ENCODE data around the gene NOCT.
"Not testable (repeated sequence)": the region's sequence is repeated elsewhere in the genome, so short reads cannot be mapped to it uniquely, and the experiment has no call there.

NOCT gene, protein sequence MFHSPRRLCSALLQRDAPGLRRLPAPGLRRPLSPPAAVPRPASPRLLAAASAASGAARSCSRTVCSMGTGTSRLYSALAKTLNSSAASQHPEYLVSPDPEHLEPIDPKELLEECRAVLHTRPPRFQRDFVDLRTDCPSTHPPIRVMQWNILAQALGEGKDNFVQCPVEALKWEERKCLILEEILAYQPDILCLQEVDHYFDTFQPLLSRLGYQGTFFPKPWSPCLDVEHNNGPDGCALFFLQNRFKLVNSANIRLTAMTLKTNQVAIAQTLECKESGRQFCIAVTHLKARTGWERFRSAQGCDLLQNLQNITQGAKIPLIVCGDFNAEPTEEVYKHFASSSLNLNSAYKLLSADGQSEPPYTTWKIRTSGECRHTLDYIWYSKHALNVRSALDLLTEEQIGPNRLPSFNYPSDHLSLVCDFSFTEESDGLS
- total RNA-seq, result 1.4 to 3.4 reads per million in 2 donors

DNA sequence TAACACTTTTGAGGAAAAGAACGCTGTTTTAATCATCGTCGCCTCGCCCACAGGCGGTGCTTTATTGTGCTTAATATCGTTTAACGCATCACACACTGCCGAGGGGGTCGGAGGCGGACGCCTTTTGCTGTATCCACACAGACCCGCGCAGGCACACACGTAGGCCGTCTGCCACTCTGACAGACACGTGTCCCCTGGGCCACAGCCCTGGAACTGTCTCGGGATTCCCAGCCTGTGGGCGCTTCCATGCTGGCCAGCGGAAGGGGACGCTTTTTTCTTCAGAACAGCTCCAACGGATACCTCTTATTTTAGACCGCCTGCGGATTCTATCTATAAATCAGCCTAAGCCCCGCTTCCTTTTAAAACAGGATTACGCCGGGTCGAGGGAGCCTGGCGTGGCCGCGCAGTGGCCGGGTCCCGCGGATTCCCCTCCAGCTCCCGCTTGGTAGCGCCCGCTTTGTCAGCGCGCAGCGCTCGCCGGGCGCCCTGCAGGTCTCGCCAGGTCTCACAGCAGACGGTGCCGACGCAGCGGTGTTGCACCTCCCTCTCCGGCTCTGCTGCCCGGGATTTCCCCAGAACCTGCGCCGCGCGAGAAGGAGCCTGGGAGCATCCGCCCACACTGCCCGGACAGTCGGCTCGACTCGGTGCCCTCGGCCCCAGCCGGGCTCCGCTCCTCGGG, at the start of gene NOCT:
TSS of gene NOCT (plus strand) at position 513 of the 679 bp plus-strand sequence. CDS start 201 bp downstream, outside the sequence.
- peak; percentile 90 for DNase-seq

DNA sequence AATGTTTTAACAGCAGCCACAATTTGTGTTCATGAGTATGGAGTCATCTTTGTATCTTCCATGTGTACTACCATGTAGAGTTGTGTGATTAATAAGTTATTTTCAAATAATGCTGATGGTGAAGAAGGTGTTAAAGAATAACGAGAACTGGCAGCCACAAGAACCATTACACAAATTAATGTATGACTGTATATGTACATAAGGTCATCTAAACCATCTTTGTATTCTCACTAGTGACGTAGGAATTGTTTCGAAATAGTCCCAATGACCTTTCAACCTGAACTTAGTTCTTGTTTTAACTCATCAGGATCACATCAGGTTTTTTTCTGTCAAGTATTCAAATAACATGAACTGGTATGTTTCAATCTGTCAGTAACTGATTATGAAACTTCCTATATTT, 48.3 kb upstream of the NOCT start:
- no peak for DNase-seq

DNA sequence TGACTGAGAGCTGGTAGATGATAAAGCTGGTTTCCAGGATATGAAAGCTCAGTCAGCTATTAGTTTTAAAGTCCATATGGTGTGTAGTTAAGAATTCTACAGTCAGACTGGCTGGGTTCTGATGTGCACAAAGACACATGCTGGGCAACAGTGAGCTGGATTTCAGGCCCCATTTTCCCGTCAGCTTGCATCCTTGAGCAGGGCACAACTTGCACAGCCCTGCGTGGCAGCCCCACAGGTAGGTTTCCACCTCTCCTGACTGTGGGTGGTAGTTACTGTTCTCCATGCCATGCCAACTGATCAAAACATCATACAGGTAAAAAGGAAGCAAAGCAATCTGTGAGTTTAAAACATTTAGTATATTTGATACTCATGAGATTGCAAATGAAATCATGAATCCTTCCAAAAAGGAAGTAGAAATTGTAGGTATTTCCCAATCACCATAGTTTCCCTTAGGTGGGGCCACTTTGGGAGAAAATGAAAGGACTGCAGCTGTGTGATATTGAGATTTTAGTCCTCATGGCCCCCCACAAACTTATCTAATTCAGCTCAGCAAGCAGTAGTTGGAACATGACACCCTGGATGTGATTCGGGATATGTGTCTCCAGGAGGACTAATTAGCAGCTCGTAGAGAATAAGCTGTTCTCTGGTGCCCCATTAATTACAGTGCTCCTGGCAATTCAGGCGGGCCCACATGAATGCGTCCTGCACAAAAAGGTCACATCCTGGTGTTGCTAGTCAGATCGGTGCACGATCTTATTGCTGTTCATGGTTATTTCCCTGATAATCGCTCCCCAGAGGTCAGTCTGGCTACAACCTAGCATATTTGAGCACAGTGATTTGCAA, 42.4 kb upstream of the NOCT start:
- DNase-seq, result no peak

DNA sequence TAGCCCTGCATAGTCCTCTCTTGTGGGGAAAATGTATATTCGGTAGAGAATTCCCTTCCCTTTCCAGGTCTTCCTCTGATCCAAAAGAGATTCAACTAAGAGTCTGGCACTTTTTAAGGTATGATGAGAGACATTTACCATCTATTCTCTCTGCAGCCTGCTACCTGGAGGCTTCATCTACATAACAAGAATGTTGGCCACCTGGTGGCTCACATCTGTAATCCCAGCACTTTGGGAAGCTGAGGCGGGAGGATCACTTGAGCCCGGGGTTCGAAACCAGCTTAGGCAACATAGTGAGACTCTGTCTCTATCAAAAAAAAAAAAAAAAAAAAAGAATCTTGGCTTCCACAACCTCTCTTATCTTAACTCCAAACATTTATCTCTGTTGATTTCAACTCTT, 40.4 kb upstream of the NOCT start:
- no peak for DNase-seq

DNA sequence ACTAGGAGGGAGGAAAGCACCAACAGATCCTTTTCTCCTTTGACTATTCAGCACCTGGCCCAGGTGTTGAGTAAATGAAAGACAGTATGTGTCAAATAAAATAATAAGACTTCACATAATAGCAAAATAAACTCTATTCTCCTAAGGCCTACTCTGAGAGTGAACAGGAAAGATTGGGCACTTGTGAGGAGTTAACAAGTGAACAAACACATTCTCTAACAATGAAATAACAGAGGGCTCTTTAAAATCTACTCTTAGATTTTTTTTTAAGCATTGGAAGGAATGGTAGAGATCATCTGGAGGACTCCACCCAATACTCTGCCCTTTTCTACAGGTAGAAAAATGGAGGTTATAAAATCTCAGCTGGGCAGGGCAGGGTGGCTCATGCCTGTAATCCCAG, 39.1 kb upstream of the NOCT start:
- DNase-seq, result no peak

DNA sequence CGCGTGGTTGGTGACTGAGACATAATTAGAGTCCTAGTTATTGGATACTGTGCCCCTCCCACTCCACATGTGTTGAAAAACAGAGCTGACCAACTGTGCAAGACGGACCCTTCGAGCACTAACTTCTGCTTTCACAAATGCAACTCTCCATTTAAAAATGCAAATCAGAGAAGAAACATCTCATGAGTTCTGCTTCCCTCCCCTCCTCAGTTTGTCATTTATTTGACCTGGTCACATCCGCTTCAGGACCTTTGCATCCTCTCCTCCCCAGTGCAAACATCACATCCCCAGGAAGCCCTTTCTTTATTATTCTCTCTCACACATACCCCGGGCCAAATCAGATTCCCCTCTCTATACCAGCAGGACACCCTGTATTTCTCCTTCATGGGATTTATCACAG, 38.1 kb upstream of the NOCT start:
- DNase-seq, result no peak

DNA sequence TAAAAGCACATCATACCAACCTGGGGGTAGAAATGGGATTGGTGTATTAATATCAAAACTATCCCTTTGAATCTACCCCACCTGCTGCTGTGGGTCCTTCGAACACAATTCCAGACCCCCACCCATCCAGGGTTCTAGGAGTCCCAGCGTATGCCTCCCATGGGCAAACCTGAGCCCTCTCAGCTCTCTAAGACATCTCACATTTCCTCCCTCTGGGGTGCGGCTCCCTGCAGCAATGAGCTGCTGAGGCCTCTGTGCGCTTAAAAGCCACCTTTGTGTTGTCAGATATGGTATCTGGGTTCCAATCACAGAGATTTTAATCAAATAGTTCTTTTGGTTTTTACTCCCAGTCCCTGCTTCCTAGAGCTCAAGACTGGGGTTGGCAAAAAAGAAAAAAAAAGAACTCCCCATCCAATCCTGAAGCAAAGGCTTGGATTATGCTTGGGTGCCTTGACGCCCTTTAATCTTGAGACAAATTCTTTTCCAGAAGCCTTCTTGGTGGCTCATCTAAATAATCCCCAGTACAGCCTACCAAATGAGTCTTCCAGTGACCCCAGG, 37.5 kb upstream of the NOCT start:
- DNase-seq, result no peak

DNA sequence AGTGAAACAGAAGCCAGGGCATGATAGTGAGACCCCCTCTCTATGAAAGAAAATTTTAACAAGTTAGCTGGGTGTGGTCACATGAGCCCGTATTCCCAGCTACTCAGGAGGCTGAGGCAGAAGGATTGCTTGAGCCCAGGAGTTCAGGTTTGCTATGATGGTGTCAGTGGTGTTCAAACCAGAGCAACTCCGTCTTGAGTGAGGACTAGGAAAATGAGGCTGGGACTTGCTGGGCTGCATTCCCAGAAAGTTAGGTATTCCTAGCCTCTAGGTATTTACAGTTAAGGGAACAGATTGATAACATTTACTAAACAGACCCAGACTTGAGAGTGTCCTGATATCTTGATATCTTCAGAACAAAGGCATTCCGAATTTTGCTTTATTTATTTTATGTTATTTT, 37.0 kb upstream of the NOCT start:
- DNase-seq, result no peak

DNA sequence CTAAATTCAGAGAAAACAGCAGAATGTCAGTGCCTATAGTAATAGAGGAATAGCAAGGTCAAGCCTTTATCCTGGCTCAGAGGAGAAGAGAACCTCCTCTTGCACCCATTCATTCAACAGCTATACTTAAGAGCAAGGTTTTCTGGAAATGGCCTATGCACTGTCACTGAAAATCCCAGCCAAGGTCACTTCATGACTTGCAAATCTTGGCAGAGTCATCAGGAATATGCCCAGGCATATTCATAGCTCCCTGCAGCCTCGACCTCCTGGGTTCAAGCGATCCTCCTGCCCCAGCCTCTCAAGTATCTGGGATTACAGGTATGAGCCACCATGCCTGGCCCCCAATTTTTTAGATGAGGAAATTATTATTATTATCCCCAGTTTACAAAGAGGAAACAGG, 35.8 kb upstream of the NOCT start:
- no peak for DNase-seq

DNA sequence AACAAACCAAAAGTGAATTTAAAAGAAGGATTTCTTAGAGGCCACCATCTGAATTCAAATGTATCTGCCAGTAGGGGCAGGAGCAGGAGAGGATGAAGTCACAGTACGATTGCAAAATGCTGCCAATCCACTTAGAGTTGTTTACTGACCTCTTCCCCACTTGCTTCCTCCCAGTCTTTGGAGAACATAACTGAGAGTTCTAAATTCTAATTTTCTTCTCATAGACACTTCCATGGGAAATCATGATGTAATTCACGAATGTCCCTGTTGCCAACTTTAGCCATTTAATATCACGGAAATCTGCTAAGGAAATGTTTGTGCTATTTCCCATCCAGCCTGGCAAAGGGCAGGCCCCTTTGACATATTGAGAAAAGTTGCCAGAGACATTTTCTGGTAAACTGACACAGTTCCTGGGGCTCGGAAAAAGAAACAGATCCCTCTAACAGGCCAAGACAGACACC, 33.6 kb upstream of the NOCT start:
- DNase-seq, result no peak

DNA sequence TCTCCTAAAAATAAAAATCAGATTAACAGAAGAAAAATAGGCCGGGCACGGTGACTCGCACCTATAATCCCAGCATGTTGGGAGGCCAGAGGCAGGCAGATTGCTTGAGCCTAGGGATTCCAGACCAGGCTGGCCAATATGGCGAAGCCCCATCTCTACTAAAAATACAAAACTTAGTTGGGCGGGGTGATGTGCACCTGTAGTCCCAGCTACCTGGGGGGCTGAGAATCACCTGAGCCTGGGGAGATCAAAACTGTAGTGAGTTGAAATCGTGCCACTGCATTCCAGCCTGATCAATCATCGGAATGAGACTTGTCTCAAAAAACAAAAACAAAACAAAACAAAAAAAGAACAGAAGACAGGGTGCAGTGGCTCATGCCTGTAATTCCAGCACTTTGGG, 32.8 kb upstream of the NOCT start:
- DNase-seq, result no peak

DNA sequence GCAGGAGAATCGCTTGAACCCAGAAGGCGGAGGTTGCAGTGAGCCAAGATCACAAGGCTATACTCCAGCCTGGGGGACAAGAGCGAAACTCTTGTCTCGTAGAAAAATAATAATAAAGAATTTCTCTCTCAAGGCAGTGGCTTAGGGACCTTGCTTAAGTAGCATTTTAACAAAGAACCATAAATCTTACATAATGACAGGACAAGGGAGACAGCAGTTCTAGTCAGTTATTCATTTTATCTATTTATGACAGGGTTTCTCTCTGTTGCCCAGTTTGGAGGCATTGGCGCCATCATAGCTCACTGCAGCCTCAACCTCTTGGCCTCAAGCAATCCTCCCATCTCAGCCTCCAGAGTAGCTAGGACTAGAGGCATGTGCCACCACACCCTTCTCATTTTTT, 31.9 kb upstream of the NOCT start:
- no peak for DNase-seq

DNA sequence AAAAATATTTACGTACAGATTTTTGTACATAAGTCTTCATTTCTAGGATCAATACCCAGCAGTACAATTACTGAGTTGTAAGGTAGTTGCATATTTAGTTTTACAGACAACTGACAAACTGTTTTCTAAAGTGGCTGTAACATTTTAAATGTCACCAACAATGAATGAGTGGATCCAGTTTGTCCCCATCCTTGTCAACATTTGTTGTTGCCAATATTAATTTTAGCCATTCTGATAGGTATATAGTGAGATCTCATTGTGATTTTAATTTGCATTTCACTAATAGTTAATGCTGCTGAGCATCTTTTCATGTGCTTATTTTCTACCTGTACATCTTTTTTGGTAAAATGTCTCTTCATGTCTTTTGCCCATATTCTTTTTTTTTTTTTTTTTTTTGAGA, 30.9 kb upstream of the NOCT start:
- DNase-seq, result no peak

DNA sequence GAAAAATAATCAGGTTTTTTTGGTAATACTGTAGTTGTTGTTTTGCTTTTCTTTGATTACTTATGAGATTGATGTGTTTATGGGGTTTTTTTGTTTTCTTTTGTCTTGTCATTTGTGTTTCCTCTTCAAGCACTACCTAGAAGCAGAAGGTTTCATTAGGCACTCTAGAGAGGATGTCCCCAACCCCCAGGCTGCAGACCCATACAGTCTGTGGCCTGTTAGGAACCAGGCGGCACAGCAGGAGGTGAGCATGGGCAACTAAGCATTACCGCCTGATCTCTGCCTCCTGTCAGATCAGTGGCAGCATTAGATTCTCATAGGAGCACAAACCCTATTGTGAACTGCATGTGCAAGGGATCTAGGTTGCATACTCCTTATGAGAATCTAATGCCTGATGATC, 22.9 kb upstream of the NOCT start:
- no peak for DNase-seq

DNA sequence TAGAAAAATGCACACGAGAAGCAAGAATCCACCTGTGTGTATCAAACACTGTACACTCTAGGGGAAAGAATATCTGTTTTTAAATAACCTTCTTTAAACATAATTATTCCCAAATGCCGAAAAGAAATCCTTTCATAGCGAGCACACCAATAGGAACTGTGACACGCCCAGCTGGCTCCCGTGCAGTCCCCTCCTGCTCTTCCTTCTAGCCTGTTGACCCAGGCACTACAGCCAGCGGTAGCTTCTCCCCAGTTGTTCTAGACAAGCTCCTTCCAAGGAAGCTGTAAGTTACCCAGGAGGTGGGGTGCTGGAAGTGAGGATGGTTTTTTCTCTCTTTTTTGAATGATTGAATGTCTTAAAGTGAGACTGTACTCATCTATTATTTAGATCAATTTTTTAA, 19.5 kb upstream of the NOCT start:
- DNase-seq, result no peak

DNA sequence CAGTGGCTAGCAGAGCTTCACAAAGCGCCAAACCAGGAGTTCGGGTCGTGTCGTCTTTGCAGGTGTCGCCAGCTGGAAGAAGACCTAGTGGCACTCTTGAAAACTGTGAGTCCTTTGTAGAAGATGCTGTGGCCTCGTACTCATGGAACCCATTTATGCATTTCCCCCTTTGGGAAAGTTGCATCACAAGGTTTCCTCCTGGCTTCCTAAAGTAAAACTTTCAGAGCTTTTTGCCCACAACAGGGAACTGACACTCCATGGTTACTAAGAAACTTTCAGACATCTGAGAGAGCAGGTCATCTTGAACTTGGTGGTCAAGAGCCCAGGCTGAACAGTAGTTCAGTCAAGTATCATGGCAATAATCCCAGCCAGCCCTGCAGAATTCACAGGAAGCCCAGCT, 15.9 kb upstream of the NOCT start:
- DNase-seq, result no peak

DNA sequence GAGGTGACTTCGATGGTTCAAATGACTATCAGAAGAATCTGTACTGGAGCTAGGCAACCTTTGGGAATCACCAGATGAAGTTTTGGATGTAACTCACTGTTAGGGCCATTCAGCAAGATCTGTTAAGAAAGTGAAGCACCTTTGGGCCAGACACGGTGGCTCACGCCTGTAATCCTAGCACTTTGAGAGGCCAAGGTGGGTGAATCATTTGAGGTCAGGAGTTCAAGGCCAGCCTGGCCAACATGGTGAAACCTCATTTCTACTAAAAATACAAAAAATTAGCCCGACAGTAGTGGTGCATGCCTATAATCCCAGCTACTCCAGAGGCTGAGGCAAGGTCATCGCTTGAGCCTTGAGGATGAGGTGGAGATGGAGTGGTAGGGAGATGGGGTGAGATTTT, 15.4 kb upstream of the NOCT start:
- DNase-seq, result not testable (repeated sequence)

DNA sequence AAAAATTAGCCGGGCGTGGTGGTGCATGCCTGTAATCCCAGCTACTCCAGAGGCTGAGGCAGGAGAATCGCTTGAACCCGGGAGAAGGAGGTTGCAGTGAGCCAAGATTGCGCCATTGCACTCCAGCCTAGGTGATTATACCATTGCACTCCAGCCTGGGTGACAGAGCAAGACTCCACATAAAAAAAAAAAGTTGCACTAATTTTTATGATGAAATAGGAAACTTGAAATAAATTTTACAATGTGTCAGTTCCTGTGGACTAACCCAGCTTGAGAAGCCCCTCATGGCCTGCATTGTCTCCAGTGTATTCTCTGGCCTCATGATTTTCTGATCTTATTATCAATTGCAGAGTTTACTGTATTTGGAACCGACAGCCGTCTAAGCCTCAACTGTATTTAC, 14.2 kb upstream of the NOCT start:
- not testable (repeated sequence) for DNase-seq

DNA sequence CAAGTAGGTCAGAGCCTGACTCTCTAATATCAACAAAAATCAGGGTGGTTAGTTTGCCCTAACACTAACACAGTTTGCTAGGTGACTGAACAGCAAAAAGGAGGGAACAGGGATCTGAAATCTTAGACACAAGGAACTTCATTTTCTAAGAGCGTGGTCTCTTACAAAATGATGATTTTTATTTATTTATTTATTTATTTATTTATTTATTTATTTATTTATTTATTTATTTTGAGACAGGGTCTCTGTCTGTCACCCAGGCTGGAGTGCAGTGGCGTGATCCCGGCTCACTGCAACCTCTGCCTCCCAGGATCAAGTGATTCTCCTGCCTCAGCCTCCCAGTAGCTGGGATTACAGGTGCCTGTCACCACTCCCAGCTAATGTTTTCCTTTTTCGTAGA, 11.9 kb upstream of the NOCT start:
- DNase-seq, result not testable (repeated sequence)

DNA sequence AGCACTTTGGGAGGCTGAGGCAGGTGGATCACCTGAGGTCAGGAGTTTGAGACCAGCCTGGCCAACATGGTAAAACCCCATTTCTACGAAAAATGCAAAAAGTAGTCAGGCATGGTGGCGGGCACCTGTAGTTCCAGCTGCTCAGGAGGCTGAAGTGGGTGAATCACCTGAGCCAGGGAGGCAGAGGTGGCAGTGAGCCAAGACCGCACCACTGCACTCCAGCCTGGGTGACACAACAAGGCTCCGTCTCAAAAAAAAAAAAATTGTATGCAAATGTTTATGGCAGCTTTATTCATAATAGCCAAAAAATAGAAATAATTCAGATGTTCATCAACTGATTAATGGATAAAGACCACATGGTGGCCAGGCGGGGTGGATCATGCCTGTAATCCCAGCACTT, 9.8 kb upstream of the NOCT start:
- DNase-seq, result no peak

DNA sequence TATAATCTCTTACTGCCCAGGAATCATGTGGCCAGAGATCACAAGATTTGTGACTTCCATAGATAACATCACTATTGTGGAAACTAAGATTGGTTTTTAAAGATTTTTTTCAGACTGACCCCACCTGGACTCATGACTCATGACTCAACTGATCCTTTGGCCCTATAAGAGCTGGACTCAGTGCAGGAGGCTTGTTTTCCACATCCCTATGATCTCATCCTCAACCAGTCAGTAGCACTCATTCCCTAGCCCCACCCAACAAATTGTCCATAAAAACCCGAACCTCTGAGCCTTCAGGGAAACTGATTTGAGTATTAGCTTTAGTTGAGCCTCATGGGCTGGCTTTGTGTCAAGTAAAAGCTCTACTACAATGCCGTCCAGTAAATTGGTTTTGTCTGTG, 7.9 kb upstream of the NOCT start:
- DNase-seq, result no peak

DNA sequence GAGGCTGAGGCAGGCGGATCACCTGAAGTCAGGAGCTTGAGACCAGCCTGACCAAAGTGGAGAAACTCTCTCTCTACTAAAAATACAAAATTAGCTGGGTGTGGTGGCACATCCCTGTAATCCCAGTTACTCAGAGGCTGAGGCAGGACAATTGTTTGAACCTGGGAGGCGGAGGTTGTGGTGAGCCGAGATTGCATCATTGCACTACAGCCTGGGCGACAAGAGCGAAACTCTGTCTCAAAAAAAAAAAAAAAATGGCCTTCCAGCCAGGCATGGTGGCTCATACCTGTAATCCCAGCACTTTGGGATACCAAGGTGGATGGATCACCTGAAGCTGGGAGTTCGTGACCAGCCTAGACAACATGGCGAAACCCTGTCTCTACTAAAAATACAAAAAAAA, 7.3 kb upstream of the NOCT start:
- not testable (repeated sequence) for DNase-seq

DNA sequence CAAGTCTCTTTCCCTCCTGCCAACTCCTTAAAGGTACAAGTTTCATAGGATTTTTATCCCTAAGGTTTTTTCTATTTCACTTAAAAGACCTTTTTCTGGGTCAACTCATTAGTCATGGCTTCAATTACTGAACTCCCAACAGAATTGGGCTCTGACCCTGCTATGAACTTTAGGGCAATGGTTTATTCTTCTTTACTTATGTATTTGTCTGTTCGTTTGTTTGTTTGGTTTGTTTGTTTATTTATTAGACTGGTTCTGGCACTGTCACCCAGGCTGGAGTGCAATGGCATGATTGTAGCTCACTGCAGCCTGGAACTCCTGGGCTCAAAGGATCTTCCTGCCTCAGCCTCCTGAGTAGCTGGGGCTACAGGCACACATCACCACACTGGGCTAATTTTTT, 5.9 kb upstream of the NOCT start:
- no peak for DNase-seq
